Measurements from ENCODE around the gene CMIP.

Gene CMIP

GRCh38 chr16:81618661-81619060 is 174.1 kb downstream of the CMIP start:
- no peak for TF ChIP-seq CTCF (IDR thresholded peaks at IDR 0.05)

- no peak for TF ChIP-seq CTCF (IDR thresholded peaks at IDR 0.05)
These were observed 175.4 kb downstream of the CMIP start for GRCh38 chr16:81620029-81620428.

- no peak for TF ChIP-seq CTCF (IDR thresholded peaks at IDR 0.05)
These were observed 176.2 kb downstream of the CMIP start for GRCh38 chr16:81620796-81621195.

GRCh38 chr16:81621496-81621895 is 176.9 kb downstream of the CMIP start:
- no peak for TF ChIP-seq CTCF (IDR thresholded peaks at IDR 0.05)

GRCh38 chr16:81623365-81624102 is 178.9 kb downstream of the CMIP start:
- TF ChIP-seq CTCF (IDR thresholded peaks at IDR 0.05): peak; percentile 62

- TF ChIP-seq CTCF (IDR thresholded peaks at IDR 0.05): no peak
These were observed 179.8 kb downstream of the CMIP start for GRCh38 chr16:81624403-81624759.

- no peak for TF ChIP-seq CTCF (IDR thresholded peaks at IDR 0.05)
These were observed 180.3 kb downstream of the CMIP start for GRCh38 chr16:81624760-81625543.

Measured in LNCAP (cell line).